Measurements from ENCODE around the gene RPL3.
A peak's percentile ranks its signal among the peaks of the same experiment; 100 is the strongest.
"Not testable (repeated sequence)": the region's sequence is repeated elsewhere in the genome, so short reads cannot be mapped to it uniquely, and the experiment has no call there.

Gene RPL3

GRCh38 chr22:39319284-39320022 lies at the start of gene RPL3:
RPL3 (minus strand) TSS chr22:39319623; CDS start chr22:39319597, 26 bp downstream.
- DNase-seq (ENCODE audit: low read depth), result peak; percentile 99

DNA sequence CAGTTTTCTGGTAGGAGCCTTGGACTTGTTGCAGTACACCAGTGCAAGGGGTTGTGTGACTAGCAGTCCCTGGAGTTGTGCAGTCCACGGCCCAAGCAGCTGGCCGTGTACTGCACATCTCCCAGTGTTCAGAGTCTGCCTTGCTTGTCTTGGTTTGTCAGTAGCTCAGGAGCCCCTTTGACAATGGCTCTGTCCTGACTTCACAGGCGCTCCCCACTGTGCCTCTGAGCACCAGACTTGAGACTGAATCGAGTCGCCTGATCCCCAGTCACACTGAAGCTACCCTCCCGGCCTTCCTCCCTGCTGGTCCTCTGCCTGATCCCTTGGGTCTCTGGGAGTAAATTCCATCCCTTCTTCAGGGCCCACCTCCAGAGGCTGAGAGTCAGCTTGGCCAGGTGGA lies 49.8 kb upstream of the RPL3 start:
- DNase-seq (ENCODE audit: low read depth), result no peak

DNA sequence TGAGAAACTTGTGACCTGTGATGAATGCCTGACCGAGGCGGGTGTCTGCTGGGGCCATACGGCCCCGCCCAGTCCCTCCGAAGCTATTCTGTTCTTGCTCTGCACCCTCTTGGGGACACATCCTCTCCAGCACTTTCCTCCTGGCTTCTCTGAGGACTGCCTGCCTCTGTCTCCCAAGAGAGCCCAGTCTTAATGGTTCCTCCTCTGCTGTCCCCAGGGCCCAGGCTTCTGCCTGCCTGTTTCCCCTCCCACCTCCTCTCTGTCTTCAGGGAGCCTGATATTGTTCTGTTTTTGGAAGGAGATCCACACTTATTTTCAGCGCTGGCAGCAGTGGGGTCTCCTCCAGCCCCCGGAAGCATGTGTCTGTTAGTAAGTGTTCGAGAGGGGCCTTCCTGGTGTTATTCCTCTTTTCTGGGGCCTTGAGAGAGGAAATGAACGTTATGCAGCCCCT lies 49.1 kb upstream of the RPL3 start:
- no peak for DNase-seq (ENCODE audit: low read depth)

DNA sequence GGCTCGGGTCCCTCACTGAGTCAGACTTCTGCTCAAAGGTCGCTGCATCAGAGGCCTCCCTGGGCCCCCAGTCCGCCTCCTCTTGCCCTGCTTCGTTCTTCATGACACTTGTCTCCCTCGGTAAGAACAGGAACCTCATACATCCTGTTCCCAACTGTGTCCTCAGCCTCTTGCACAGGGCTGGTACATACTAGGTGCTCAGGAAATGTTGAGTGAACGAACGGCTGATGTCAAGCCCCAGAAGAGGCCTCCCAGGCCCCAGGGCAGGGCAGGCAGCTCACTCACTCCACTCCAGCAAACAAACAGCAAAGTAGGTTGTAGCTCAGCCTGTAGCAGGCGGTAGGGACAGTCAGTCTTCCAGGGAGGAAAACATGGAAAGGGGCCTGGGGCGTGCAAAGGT lies 47.6 kb upstream of the RPL3 start:
- DNase-seq (ENCODE audit: low read depth), result no peak

DNA sequence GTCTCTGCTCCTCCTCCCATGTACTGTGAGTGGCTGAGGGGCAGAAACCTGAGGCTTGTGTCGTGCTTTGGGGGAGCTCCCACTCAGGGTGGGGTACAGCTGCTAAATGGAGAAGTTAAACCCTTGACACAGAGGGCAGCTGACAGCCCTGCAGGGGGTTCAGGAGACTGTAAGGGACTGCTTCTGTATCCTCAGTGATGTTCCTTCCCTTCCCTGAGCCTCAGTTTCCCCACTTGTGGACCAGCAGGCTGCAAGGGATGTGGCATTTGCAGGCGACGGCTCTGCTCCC lies 46.0 kb upstream of the RPL3 start:
- no peak for DNase-seq (ENCODE audit: low read depth)

DNA sequence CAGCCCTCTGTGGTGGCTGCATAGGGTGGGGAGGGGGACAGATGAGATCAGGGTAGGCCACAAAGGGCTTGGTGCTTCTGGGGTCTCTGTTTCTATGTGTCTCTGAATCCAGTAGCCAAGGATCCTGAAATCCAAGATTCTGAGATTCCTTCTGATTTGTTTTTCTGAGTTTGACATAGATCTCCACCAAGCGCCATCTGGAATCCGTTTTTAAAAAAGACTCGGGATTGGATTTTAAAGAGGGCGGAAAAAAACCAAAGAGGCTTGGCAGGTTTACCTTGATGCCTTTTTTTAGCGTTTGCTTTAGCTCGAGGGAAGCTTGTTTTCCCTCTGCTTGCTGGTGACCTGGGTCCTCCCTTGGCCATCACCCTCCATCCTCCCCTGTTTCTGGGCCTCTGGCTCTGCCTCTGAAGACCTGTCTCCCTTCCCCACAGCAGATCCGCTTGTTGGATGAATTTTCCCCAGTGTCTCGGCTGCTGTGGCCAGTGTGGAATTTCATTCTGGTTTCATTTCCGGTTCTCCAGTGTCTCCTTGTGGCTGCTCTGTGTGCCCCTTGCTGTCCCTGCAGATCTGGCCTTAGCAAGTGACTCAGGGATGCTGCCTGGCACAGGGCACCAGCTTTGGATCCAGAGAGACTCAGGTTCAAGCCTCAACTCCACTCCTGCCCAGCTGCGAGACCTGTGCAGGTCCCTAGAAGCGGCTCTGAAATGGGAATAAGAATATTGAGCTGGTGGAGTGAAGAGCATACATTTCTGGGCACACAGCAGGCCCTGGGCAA lies 45.5 kb upstream of the RPL3 start:
- DNase-seq (ENCODE audit: low read depth), result no peak

DNA sequence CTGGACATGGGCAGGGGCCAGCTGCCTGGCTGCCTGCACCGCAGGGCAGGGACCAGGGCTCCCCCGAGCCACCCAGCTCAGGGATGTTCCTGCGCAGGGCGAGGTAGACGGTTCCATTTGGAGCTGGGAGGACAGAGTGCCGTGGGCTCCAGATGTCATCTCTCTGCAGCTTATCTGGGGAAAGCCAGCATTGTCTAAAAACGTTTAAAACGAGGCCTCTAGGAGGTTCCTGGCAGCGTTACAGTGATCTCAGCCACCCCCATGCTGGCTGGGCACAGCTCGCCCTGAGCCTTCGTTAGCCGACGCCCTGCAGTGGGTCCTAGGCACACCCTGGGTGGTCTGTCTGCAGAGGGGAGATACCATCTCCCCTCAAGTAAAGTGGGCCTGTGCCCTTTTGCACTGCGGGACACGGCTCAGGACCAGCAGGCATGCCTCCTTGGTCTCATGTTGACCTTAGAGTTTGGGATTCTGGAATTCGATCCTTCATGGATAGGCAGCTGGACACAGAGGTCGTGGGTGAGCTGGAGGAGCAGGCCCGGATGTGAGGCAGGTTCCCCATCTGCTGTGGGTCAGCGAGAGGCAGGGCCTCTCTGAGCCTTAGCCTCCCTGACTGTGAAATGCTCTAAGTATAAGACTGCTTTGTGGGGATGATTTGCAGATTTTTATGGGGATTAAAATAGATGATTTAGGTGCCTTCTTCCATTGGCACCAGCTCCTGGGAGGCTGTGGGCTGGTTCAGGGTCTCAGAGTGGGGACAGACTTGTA lies 44.5 kb upstream of the RPL3 start:
- DNase-seq (ENCODE audit: low read depth), result peak; percentile 21

GRCh38 chr22:39362932-39363331 lies 43.5 kb upstream of the RPL3 start:
- DNase-seq (ENCODE audit: low read depth), result no peak

- no peak for DNase-seq (ENCODE audit: low read depth)
These were observed 42.8 kb upstream of the RPL3 start for GRCh38 chr22:39362271-39362670.

- DNase-seq (ENCODE audit: low read depth), result no peak
These were observed 42.1 kb upstream of the RPL3 start for GRCh38 chr22:39361496-39361895.

GRCh38 chr22:39360674-39361413 lies 41.4 kb upstream of the RPL3 start:
- no peak for DNase-seq (ENCODE audit: low read depth)

DNA sequence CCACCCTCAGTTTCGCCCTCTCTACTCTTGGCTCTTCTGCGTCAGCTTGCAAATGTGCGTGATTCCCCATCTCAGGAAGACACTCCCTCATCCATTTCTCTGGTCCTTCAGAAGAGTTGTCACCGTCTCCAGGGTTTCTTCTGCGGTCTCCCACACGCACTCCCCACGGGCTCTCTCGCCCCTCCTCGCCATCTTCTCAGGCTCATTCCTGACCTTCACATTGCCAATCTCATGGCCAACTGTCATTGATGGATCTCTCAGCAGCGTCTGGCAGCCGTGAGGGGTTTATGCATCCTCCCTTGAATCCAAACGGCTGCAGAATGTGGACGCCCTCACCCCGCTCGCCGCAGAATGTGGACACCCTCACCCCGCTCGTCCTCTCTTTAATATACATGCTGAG lies 40.8 kb upstream of the RPL3 start:
- no peak for DNase-seq (ENCODE audit: low read depth)

DNA sequence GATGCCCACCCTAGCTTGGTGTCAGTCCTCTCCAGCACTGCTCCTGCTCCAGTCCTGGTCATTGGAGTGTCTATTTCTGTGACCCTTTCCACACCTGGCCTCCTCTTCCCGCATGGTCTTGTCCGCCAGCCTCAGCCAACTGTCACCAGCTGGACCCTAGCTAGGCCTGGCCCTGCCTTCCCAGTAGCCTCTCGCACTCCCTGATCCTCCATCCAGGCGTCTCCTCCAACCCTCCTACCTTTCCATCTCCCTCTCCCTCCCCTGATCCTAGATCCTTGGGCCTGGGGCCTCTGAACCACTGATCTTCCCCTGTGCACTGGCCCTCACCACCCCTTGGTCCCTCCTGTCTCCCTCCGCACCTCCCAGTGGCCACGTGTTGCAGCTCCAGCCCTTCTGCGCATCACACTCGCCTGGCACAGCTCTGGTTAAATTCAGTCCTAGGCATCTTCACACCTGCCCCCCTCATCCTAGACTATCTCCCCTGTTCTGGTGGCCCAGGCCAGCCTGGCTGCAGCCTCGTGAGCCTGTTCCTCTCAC lies 40.3 kb upstream of the RPL3 start:
- DNase-seq (ENCODE audit: low read depth), result no peak

DNA sequence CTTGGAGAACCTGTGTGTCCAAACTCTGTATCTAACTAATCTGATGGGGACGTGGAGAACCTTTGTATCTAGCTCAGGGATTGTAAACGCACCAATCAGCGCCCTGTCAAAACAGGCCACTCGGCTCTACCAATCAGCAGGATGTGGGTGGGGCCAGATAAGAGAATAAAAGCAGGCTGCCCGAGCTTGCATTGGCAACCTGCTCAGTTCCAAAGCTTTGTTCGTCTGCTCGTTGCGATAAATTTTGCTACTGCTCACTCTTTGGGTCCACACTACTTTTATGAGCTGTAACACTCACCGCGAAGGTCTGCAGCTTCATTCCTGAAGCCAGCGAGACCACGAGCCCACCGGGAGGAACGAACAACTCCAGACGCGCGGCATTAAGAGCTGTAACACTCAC lies 38.8 kb upstream of the RPL3 start:
- DNase-seq (ENCODE audit: low read depth), result not testable (repeated sequence)

- not testable (repeated sequence) for DNase-seq (ENCODE audit: low read depth)
These were observed 38.0 kb upstream of the RPL3 start for GRCh38 chr22:39357110-39358108.

DNA sequence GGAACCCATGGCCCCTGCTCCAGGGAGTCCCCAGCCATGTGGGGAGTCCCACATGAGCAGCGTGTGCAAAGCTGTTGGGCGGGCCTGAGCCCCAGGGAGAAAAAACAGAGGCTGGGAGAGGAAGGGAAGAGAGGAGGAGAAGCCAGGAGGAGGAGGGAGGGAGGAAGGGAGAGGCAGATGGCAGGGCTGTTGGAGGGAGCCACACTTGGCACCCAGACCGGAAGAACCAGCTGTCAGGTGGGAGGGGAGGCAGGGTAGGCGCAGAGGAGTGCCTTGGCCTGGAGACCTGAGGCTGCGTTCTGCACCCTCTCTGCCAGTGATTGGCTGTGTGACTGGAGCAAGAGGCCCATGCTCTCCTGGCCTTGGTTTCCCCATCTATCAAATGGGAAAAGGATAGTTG lies 37.0 kb upstream of the RPL3 start:
- no peak for DNase-seq (ENCODE audit: low read depth)

GRCh38 chr22:39355805-39356204 lies 36.4 kb upstream of the RPL3 start:
- DNase-seq (ENCODE audit: low read depth), result not testable (repeated sequence)

GRCh38 chr22:39355080-39355479 lies 35.7 kb upstream of the RPL3 start:
- no peak for DNase-seq (ENCODE audit: low read depth)

GRCh38 chr22:39353346-39353745 lies 33.9 kb upstream of the RPL3 start:
- no peak for DNase-seq (ENCODE audit: low read depth)

GRCh38 chr22:39352306-39352891 lies 33.0 kb upstream of the RPL3 start:
- DNase-seq (ENCODE audit: low read depth), result no peak

Data from CMK (cell line).